Measurements from ENCODE around the gene SLC28A1. TPM values are rescaled to one million over a fixed set of nuclear protein-coding genes. Genes with fewer than 3 reads are reported as not detected.
A peak's percentile ranks its signal among the peaks of the same experiment; 100 is the strongest.
"Not testable (repeated sequence)": the region's sequence is repeated elsewhere in the genome, so short reads cannot be mapped to it uniquely, and the experiment has no call there.

The SLC28A1 gene
- total and polyA plus RNA-seq, 2 experiments from 2014 or later, result 0.24 to 0.45 TPM

- no peak for DNase-seq (ENCODE audit: low read depth in 1 of 2, low spot score in 1 of 2)
- H3K36me3 ChIP-seq, result peaks cover 6% of the 10 kb centered on the region
- no peaks in the 10 kb centered on the region for H3K27me3 ChIP-seq
- TF ChIP-seq CTCF (IDR thresholded peaks at IDR 0.05; ENCODE audit: low read depth, low read length), result no peak
- no peaks in the 10 kb centered on the region for H3K9me3 ChIP-seq (ENCODE audit: low read depth)
- H3K27ac ChIP-seq, result peak overlapping the region; percentile 95
- H3K4me3 ChIP-seq, result no peak overlapping the region
- H3K4me1 ChIP-seq (ENCODE audit: low read depth), result peaks cover 63% of the 10 kb centered on the region
Observed at GRCh38 chr15:84840255-84840654, 44.2 kb upstream of the SLC28A1 start.

- no peak overlapping the region for H3K4me3 ChIP-seq
- peaks cover 57% of the 10 kb centered on the region for H3K4me1 ChIP-seq (ENCODE audit: low read depth)
- peaks cover 6% of the 10 kb centered on the region for H3K36me3 ChIP-seq
- TF ChIP-seq CTCF (IDR thresholded peaks at IDR 0.05; ENCODE audit: low read depth, low read length), result no peak
- H3K27ac ChIP-seq, result peak overlapping the region; percentile 95
- DNase-seq (ENCODE audit: low read depth in 1 of 2, low spot score in 1 of 2), result peak; percentile 82 to 92
- H3K27me3 ChIP-seq, result no peaks in the 10 kb centered on the region
- H3K9me3 ChIP-seq (ENCODE audit: low read depth), result no peaks in the 10 kb centered on the region
Observed at GRCh38 chr15:84840741-84841429, 43.6 kb upstream of the SLC28A1 start.

GRCh38 chr15:84842781-84843180 is 41.7 kb upstream of the SLC28A1 start:
- Histone ChIP-seq H3K9me3 (ENCODE audit: low read depth) (no peaks in the 10 kb centered on the region), H3K27me3 (no peaks in the 10 kb centered on the region), H3K27ac (peak overlapping the region; percentile 95), H3K4me1 (ENCODE audit: low read depth) (peaks cover 42% of the 10 kb centered on the region), H3K36me3 (peaks cover 6% of the 10 kb centered on the region), H3K4me3 (no peak overlapping the region)
- no peak for TF ChIP-seq CTCF (IDR thresholded peaks at IDR 0.05; ENCODE audit: low read depth, low read length)
- DNase-seq (ENCODE audit: low read depth in 1 of 2, low spot score in 1 of 2), result no peak

- Histone ChIP-seq H3K27me3 (no peaks in the 10 kb centered on the region), H3K4me1 (ENCODE audit: low read depth) (peaks cover 21% of the 10 kb centered on the region), H3K9me3 (ENCODE audit: low read depth) (no peaks in the 10 kb centered on the region), H3K36me3 (peaks cover 6% of the 10 kb centered on the region), H3K27ac (peak overlapping the region; percentile 61), H3K4me3 (no peak overlapping the region)
- no peak for TF ChIP-seq CTCF (IDR thresholded peaks at IDR 0.05; ENCODE audit: low read depth, low read length)
- DNase-seq (ENCODE audit: low read depth in 1 of 2, low spot score in 1 of 2), result no peak
Observed at GRCh38 chr15:84844964-84845363, 39.5 kb upstream of the SLC28A1 start.

GRCh38 chr15:84845631-84846030 is 38.8 kb upstream of the SLC28A1 start:
- peaks cover 15% of the 10 kb centered on the region for H3K4me1 ChIP-seq (ENCODE audit: low read depth)
- H3K27me3 ChIP-seq; H3K27ac ChIP-seq; H3K4me3 ChIP-seq; H3K36me3 ChIP-seq; H3K9me3 ChIP-seq (ENCODE audit: low read depth): not testable (repeated sequence)
- DNase-seq (ENCODE audit: low read depth in 1 of 2, low spot score in 1 of 2), result peak; percentile 50 to 78
- TF ChIP-seq CTCF (IDR thresholded peaks at IDR 0.05; ENCODE audit: low read depth, low read length), result peak; percentile 60

Data from cardiac muscle cell (in vitro differentiated cells and primary cell).